ENCODE measurements around the gene DNAJB9.

Gene DNAJB9

GRCh38 chr7:108590606-108591005, 20.9 kb downstream of the DNAJB9 start:
- TF ChIP-seq TAF1 (IDR thresholded peaks at IDR 0.05; ENCODE audit: borderline replicate concordance, insufficient read depth, low read length) (no peak), POLR2AphosphoS5 (IDR thresholded peaks at IDR 0.05; ENCODE audit: low read depth, low read length) (no peak), SIN3A (IDR thresholded peaks at IDR 0.05; ENCODE audit: borderline replicate concordance, insufficient read depth, low read length) (no peak), FOXP2 (optimal IDR thresholded peaks at IDR 0.05; ENCODE audit: borderline replicate concordance, extremely low read depth, extremely low read length, insufficient read depth) (no peak), REST (IDR thresholded peaks at IDR 0.05; ENCODE audit: insufficient read depth in 1 of 2, low read depth in 2 of 2, low read length in 2 of 2) (no peak)

GRCh38 chr7:108592646-108593201, 23.1 kb downstream of the DNAJB9 start:
- no peak for TF ChIP-seq REST (IDR thresholded peaks at IDR 0.05; ENCODE audit: insufficient read depth in 1 of 2, low read depth in 2 of 2, low read length in 2 of 2)
- no peak for TF ChIP-seq TAF1 (IDR thresholded peaks at IDR 0.05; ENCODE audit: borderline replicate concordance, insufficient read depth, low read length)
- TF ChIP-seq POLR2AphosphoS5 (IDR thresholded peaks at IDR 0.05; ENCODE audit: low read depth, low read length): no peak
- no peak for TF ChIP-seq FOXP2 (optimal IDR thresholded peaks at IDR 0.05; ENCODE audit: borderline replicate concordance, extremely low read depth, extremely low read length, insufficient read depth)
- no peak for TF ChIP-seq SIN3A (IDR thresholded peaks at IDR 0.05; ENCODE audit: borderline replicate concordance, insufficient read depth, low read length)

DNA sequence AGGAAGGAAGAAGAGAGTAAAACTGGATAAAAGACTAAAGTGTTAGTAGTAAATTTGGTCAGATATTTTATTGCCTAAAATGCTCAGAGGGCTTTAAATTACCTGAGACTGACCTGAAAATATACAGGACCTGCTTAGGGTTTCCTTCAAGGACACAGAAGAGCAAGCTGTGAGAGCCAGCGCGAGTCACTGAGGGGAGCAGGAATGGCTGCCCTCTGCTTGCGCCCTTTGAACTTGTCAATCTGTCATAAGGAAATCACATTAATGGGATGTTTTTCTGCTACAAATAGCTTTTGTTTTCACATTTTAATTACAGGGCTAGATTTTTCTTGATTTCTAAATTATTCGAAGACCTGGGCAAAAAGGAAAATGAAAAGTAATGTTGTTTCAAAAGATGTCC, 26.9 kb downstream of the DNAJB9 start:
- TF ChIP-seq SIN3A (IDR thresholded peaks at IDR 0.05; ENCODE audit: borderline replicate concordance, insufficient read depth, low read length) (no peak), TAF1 (IDR thresholded peaks at IDR 0.05; ENCODE audit: borderline replicate concordance, insufficient read depth, low read length) (no peak), REST (IDR thresholded peaks at IDR 0.05; ENCODE audit: insufficient read depth in 1 of 2, low read depth in 2 of 2, low read length in 2 of 2) (no peak), FOXP2 (optimal IDR thresholded peaks at IDR 0.05; ENCODE audit: borderline replicate concordance, extremely low read depth, extremely low read length, insufficient read depth) (no peak)

DNA sequence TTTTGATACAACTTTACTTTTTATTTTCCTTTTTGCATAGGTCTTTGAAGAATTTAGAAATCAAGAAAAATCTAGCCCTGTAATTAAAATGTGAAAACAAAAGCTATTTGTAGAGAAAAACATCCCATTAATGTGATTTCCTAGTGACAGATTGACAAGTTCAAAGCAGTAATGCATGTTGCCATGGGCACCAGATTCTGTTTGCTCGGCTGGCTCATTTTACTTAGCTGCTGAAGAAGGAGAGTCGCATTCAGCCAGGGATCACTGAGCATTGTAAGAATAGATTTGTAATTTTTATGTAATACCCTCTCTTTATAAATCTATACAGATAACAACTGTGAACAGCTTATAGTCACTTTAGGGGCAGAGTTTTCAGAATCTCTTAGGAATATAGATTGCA, 28.5 kb downstream of the DNAJB9 start:
- TF ChIP-seq POLR2AphosphoS5 (IDR thresholded peaks at IDR 0.05; ENCODE audit: low read depth, low read length) (no peak), TAF1 (IDR thresholded peaks at IDR 0.05; ENCODE audit: borderline replicate concordance, insufficient read depth, low read length) (no peak), FOXP2 (optimal IDR thresholded peaks at IDR 0.05; ENCODE audit: borderline replicate concordance, extremely low read depth, extremely low read length, insufficient read depth) (no peak), REST (IDR thresholded peaks at IDR 0.05; ENCODE audit: insufficient read depth in 1 of 2, low read depth in 2 of 2, low read length in 2 of 2) (no peak), SIN3A (IDR thresholded peaks at IDR 0.05; ENCODE audit: borderline replicate concordance, insufficient read depth, low read length) (no peak)
